Cardiac muscle cell (in vitro differentiated cells and primary cell): ENCODE data around the gene CREB3L2. TPM values are rescaled to one million over a fixed set of nuclear protein-coding genes. Genes with fewer than 3 reads are reported as not detected.
"Not testable (repeated sequence)": the region's sequence is repeated elsewhere in the genome, so short reads cannot be mapped to it uniquely, and the experiment has no call there.

Experiments used
- DNase-seq, 2 donors: peaks; one replicate each; pipeline versions ENCODE4 v3.0.0 to v3.0.0-alpha.2; 2010 to 2017; ENCODE audit warnings: low read depth in 1 of 2, low spot score in 1 of 2
- H3K27ac ChIP-seq: fragments of 200-600 bp; sonication (generic); 2 replicates; pipeline ENCODE4 v1.5.1; 2016
- H3K27me3 ChIP-seq: fragments of 200-600 bp; sonication (generic); 2 replicates; pipeline ENCODE4 v1.6.0; 2016; ENCODE audit warnings: control low read depth
- H3K36me3 ChIP-seq: fragments of 200-600 bp; sonication (generic); 2 replicates; pipeline ENCODE4 v1.5.1; 2016; ENCODE audit warnings: control low read depth
- H3K4me1 ChIP-seq: fragments of 200-600 bp; sonication (generic); 2 replicates; pipeline ENCODE4 v1.8.1; 2017; ENCODE audit warnings: low read depth, mild to moderate bottlenecking, mixed run types
- H3K4me3 ChIP-seq: fragments of 200-600 bp; sonication (generic); 2 replicates; pipeline ENCODE4 v1.5.1; 2016; ENCODE audit warnings: mild to moderate bottlenecking
- H3K9me3 ChIP-seq: fragments of 200-600 bp; sonication (generic); 2 replicates; pipeline ENCODE4 v1.5.1; 2017; ENCODE audit warnings: low read depth, mild to moderate bottlenecking, control low read depth
- polyA plus RNA-seq: library from polyadenylated mRNA; unstranded; fragments of >200 nt; fragmentation: Nextera tagmentation; extraction: Ambion mirVana; gene quantifications from 2 replicates; pipeline ENCODE4 v1.2.1, GENCODE V29; 2016
- total RNA-seq: library from RNA; depleted of rRNA; stranded (reverse); fragments of >200 nt; gene quantifications from 2 replicates; pipeline ENCODE4 v1.2.3, GENCODE V29; 2016
- TF ChIP-seq, protein P1 (sequence below): IDR thresholded peaks from 2 replicates; pipeline ENCODE4 v1.5.1; 2012; ENCODE audit warnings: low read depth, mild to moderate bottlenecking, low read length

The CREB3L2 gene
- total and polyA plus RNA-seq, 2 experiments from 2014 or later: 22.1 to 24.3 TPM

DNA sequence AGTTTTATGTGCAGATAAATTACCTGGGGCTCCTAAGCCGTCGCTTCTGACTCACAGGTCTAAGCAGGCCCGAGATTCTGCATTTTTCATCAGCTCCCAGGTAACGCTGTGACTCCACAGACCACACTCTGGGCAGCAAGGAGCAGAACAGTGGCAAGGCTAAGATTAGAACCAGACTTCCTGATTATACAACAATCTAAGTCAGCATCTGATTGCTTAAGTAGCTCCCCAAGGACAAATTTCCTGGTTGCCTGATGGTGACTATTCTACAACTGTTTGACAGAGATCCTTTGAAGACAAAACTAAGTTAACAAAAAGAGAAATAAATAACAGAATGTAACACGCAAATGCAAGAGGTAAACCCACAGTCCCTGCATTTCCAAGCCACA lies 69.0 kb downstream of the CREB3L2 start:
- H3K36me3 ChIP-seq: no peaks in the 10 kb centered on the region
- no peaks in the 10 kb centered on the region for H3K9me3 ChIP-seq
- no peaks in the 10 kb centered on the region for H3K27me3 ChIP-seq
- peaks cover 52% of the 10 kb centered on the region for H3K4me1 ChIP-seq
- TF ChIP-seq, protein P1, sequence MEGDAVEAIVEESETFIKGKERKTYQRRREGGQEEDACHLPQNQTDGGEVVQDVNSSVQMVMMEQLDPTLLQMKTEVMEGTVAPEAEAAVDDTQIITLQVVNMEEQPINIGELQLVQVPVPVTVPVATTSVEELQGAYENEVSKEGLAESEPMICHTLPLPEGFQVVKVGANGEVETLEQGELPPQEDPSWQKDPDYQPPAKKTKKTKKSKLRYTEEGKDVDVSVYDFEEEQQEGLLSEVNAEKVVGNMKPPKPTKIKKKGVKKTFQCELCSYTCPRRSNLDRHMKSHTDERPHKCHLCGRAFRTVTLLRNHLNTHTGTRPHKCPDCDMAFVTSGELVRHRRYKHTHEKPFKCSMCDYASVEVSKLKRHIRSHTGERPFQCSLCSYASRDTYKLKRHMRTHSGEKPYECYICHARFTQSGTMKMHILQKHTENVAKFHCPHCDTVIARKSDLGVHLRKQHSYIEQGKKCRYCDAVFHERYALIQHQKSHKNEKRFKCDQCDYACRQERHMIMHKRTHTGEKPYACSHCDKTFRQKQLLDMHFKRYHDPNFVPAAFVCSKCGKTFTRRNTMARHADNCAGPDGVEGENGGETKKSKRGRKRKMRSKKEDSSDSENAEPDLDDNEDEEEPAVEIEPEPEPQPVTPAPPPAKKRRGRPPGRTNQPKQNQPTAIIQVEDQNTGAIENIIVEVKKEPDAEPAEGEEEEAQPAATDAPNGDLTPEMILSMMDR: no peak
- peak in 1 of 2 donors; percentile 37 for DNase-seq
- H3K27ac ChIP-seq: peak overlapping the region; percentile 83
- H3K4me3 ChIP-seq: no peak overlapping the region

DNA sequence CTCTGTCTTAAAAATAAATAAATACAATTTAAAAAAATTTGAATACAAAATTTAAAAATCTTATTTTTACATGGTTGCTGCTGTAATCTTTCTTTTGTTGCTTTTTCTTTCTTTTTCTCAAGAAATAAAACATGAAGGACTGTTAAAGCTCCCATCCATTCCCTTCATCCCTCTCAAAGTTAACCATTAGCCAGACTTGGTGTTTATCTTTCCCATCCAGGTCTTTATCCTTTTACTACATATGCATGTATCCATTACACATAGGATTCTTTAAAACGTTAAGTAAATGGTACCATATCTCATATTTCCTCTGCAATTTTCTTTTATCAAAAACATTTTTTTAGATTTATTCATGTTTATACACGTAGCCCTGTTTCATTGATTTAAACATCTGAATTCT lies 70.1 kb downstream of the CREB3L2 start:
- TF ChIP-seq, protein P1: no peak
- H3K36me3 ChIP-seq: no peaks in the 10 kb centered on the region
- peaks cover 44% of the 10 kb centered on the region for H3K4me1 ChIP-seq
- peak overlapping the region; percentile 83 for H3K27ac ChIP-seq
- no peaks in the 10 kb centered on the region for H3K27me3 ChIP-seq
- H3K4me3 ChIP-seq: no peak overlapping the region
- DNase-seq: no peak
- no peaks in the 10 kb centered on the region for H3K9me3 ChIP-seq

DNA sequence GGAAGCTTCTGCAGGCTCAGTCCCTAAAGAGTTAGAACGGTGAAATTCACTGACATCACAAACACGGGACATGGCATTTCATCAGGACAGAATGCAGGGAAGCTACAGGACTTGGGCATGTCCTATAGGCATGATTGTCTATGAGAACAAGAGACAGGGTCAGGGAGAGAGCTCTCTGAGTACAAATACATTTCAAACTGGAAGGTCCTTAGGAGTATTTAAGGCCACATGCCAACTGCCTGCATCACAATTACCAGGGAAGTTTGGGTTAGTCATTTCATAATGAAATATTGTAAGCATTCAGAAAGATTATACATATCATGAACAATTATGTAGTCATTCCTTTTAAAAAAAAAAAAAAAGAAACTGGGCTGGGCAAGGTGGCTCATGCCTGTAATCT lies 71.3 kb downstream of the CREB3L2 start:
- Histone ChIP-seq H3K4me3 (no peak overlapping the region), H3K27ac (no peak overlapping the region), H3K36me3 (no peaks in the 10 kb centered on the region), H3K27me3 (no peaks in the 10 kb centered on the region), H3K4me1 (peaks cover 34% of the 10 kb centered on the region), H3K9me3 (no peaks in the 10 kb centered on the region)
- TF ChIP-seq, protein P1: no peak
- DNase-seq: peak in 1 of 2 donors; percentile 80

DNA sequence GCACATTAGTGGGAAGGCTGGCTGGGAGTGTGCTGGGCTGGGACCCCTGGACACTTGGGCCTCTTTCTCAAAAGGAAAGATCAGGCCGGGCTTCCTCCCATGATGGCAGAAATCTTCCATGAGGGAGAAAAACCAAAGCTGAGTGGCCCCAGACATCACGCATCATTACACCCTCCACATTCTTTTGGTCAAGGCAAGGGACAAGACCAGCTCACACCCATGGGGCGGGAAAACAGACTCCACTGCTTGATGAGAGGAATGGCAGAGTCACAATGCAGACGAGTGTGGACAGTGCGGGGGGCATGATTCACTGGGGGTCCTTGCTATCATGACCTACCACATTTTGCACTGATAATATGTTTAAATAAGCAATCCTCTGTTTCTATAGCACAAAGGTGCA lies 73.3 kb downstream of the CREB3L2 start:
- TF ChIP-seq, protein P1: no peak
- no peak overlapping the region for H3K27ac ChIP-seq
- DNase-seq: no peak
- no peaks in the 10 kb centered on the region for H3K27me3 ChIP-seq
- H3K36me3 ChIP-seq: no peaks in the 10 kb centered on the region
- H3K9me3 ChIP-seq: no peaks in the 10 kb centered on the region
- H3K4me1 ChIP-seq: peaks cover 29% of the 10 kb centered on the region
- no peak overlapping the region for H3K4me3 ChIP-seq

DNA sequence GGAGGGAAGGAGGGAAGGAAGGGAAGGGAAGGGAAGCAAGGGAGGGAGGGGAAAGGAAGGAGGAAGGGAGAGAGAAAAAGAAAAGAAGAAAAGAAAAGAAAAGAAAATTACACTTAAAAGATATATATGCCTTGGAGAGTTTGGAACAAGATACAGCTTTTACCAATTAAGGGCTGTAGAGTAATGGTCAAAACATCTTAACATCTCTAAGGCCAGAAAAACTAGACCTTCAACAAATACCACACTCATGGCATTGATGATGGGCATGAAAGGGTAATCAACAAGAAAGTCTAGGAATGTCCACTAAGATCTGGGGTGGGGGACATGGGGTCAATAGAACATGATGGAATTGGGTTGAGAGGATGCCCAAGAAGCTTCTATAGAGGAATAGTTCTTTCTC lies 74.5 kb downstream of the CREB3L2 start:
- no peak overlapping the region for H3K27ac ChIP-seq
- no peaks in the 10 kb centered on the region for H3K27me3 ChIP-seq
- H3K9me3 ChIP-seq: no peaks in the 10 kb centered on the region
- H3K4me3 ChIP-seq: no peak overlapping the region
- H3K36me3 ChIP-seq: no peaks in the 10 kb centered on the region
- TF ChIP-seq, protein P1: no peak
- DNase-seq: no peak
- peaks cover 17% of the 10 kb centered on the region for H3K4me1 ChIP-seq

DNA sequence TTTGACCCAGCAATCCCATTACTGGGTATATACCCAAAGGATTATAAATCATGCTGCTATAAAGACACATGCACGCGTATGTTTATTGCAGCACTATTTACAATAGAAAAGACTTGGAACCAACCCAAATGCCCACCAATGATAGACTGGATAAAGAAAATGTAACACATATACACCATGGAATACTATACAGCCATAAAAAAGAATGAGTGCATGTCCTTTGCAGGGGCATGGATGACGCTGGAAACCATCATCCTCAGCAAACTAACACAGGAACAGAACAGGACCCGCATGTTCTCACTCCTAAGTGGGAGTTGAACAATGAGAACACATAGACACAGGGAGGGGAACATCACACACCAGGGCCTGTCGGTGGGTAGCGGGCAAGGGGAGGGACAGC lies 75.7 kb downstream of the CREB3L2 start:
- peaks cover 18% of the 10 kb centered on the region for H3K4me1 ChIP-seq
- H3K9me3 ChIP-seq, H3K27me3 ChIP-seq, DNase-seq, H3K4me3 ChIP-seq, H3K36me3 ChIP-seq, H3K27ac ChIP-seq: not testable (repeated sequence)
